GM12864 (cell line): ENCODE measurements around the gene ZNFX1.
A peak's percentile ranks its signal among the peaks of the same experiment; 100 is the strongest.
"Not testable (repeated sequence)": the region's sequence is repeated elsewhere in the genome, so short reads cannot be mapped to it uniquely, and the experiment has no call there.

Source experiments
- DNase-seq: peaks from one replicate; pipeline ENCODE4 v3.0.0-alpha.2; 2011; ENCODE audit warnings: low read depth
- H3K4me3 ChIP-seq: 2 replicates; pipeline ENCODE4 v1.5.1; 2011; ENCODE audit warnings: mild to moderate bottlenecking, low read depth, low read length, control low read depth
- TF ChIP-seq, protein P1 (sequence below): IDR thresholded peaks from 2 replicates; pipeline ENCODE4 v1.5.1; 2011; ENCODE audit warnings: low read depth, mild to moderate bottlenecking, moderate library complexity, low read length, control low read depth, inconsistent platforms; ENCODE audit errors: missing control alignments

The ZNFX1 gene

DNA sequence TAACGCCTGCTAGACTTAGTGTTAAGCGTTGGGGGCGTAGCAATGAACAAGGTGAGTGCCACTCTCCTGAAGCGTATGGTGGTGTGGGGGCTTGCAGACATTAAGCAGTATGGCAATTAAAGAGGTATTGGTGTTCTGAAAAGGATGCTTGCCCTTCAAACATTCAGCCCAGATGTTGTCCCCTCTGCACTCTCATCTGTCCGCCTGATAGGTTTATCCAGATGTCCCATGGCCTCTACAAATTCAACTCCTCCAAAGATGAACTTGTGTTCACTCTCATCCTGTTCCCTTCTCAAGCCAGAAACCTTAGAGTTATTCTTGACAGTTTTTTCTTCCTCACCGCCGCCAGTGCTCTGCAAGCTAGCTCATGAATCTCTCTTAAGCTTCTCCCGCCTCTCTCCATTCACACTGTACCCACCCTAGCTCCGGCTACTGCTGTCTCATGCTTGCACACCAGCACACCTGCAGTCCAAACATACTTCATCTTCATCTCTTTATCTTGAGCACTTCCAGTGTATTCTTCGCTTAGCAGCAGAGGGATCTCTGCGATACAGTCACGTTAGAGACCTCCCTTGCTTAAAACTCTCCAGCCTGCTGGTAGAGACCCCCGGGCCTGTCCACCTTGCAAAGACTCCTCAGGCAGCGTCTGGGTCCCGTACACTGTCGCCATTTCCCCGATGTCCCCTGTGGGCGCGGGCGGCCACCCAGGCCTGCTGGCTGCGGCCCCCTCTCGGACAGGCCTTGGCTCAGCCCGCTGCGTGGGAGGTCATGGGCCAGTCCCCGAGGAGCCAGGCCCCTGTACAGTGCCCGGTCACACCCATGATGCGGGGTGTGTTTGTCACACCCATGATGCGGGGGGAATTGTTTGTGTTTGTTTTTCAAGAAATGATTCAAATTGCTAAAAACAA, 57.7 kb downstream of the ZNFX1 start:
- H3K4me3 ChIP-seq: peak overlapping the region; percentile 81
- no peak for DNase-seq
- TF ChIP-seq, protein P1, sequence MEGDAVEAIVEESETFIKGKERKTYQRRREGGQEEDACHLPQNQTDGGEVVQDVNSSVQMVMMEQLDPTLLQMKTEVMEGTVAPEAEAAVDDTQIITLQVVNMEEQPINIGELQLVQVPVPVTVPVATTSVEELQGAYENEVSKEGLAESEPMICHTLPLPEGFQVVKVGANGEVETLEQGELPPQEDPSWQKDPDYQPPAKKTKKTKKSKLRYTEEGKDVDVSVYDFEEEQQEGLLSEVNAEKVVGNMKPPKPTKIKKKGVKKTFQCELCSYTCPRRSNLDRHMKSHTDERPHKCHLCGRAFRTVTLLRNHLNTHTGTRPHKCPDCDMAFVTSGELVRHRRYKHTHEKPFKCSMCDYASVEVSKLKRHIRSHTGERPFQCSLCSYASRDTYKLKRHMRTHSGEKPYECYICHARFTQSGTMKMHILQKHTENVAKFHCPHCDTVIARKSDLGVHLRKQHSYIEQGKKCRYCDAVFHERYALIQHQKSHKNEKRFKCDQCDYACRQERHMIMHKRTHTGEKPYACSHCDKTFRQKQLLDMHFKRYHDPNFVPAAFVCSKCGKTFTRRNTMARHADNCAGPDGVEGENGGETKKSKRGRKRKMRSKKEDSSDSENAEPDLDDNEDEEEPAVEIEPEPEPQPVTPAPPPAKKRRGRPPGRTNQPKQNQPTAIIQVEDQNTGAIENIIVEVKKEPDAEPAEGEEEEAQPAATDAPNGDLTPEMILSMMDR: no peak

DNA sequence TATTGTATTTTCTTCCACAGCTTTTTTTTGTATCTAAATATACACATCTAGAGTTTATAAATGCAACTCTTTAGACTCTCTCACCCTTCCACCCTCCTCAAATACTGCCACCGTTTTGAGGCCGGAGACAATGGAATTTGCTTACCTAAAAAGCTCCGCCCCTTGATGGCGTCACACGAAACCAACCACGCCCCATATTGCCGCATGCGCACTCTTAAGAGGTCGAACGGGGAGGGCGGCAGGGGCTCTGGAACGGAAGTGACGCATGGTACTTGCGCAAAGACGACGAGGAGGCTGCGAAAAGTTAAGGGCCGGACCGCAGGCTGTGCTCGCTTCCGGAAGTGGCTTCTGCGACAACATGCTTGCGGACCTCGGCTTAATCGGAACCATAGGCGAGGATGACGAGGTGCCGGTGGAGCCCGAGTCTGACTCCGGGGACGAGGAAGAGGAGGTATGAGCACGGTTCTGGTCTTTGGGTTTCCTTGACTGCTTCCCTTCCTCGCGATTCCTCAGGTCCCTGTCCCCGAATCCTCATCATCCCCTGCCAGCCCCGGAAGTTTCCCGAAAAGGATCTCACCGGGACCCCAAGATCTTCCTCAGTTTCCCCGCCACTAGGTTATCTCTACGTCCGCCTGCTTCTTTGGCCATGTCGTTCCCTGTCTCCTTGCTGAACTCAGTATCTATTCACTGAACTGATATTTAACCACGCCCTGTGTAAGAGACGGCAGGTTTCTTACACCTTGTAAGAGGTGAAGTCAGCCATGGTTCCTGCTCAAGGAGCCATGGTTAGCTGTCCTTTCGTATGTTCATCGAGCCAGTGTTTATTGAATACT, 58.5 kb downstream of the ZNFX1 start, which contains the start of gene DDX27:
DDX27 (plus strand) TSS at position 326 of the 833 bp plus-strand sequence; CDS start at position 359, 33 bp downstream.
- peak within 1 kb of the TSS; percentile 81 for H3K4me3 ChIP-seq
- TF ChIP-seq, protein P1: no peak
- peak; percentile 97 for DNase-seq

DNA sequence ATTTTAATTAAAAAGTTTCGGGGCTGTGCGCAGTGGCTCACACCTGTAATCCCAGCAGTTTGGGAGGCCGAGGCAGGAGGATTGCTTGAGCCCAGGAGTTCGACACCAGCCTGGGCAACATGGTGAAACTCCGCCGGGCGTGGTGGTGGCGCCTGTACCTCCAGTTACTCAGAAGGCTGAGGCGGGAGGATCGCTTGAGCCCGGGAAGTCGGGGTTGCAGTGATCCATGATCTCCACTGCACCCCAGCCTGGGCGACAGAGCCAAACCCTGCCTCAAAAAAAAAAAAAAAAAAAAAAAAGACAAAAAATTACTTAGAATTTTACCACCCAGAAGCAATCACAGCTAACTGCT, 59.1 kb downstream of the ZNFX1 start:
- not testable (repeated sequence) for H3K4me3 ChIP-seq, DNase-seq

DNA sequence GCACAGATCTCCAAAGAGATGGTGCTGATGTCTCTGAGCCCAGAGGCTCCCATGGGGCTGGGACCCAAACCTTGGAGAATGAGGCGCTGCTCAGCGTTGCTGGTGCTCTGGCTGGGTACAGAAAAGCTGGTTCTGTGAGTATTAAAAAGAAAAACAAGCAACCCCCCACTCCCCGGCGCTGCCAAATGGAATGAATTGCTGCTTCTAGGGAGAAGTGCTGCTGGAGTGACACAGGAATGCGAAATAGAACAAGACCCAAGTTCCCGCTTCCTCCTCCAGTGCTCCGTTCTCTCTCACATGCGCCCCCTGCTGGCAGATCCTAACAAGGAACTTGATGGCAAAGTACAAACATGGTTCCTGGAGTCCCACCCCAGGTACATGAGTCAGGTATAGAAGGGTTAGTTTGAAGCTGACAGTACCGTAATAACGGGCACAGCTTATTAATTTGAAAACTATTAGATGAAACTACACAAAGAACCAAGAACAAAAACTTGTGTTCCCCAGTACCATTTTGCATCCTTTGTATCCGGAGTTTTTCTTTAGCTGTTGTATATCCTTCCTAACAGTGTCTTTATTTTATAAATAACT, 60.8 kb downstream of the ZNFX1 start:
- DNase-seq: peak; percentile 78
- TF ChIP-seq, protein P1: peak; percentile 86
- no peak overlapping the region for H3K4me3 ChIP-seq

DNA sequence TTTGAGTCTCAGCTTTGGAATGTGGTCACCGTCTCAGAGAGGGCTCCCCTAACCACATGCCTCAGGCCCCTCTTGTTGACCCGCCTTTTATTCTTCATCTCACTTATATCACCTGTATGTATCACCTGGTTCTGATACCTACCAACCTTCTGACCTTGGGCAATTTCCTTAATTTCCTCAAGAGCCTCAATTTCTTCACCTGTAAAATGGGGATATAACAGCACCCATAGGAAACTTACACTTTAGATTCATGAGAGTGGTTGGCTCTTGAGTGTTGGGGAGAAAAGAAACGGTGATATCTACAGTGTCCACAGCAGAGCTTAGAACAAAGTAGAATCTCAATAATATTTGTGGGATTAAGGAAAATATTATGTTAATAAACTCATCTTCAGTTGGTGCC, 62.6 kb downstream of the ZNFX1 start:
- H3K4me3 ChIP-seq: no peak overlapping the region
- TF ChIP-seq, protein P1: no peak
- DNase-seq: no peak

DNA sequence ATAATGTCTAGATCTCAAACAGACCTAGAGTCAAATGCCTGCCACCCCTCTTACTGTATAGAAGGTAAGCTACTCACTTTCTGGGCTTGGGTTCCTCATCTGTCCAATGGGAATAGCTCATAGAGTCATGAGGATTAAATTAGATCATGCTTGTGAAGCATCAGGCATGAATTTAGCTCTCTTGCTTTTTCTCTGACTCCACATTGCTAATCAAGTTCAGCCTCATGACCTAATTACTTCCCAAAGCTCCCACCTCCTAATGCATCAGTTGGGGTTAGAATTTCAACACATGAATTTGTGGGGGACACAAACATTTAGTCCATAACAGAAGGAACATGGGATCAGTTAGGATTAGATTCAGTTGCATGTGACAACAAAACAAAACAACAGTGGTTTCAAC, 63.3 kb downstream of the ZNFX1 start:
- no peak overlapping the region for H3K4me3 ChIP-seq
- DNase-seq: no peak
- TF ChIP-seq, protein P1: no peak

DNA sequence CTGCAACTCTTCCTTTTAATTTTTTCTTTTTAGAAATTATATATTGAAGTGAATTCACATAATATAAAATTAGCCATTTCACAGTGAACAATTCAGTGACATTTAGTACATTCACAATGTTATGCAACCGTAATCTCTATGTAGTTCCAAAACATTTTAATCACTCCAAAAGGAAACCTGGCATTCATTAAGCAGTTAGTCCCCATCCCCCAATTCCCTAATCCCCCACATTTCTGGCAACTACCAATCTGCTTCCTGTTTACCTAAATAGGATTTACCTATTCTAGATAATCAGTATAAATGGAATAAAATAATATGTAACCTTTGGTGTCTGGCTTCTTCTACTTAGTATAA, 67.1 kb downstream of the ZNFX1 start:
- H3K4me3 ChIP-seq: no peak overlapping the region
- no peak for DNase-seq
- TF ChIP-seq, protein P1: no peak
